Measurements from ENCODE around the gene CHST4. TPM values are rescaled to one million over a fixed set of nuclear protein-coding genes. Genes with fewer than 3 reads are reported as not detected.

Gene CHST4
- total RNA-seq, 1 experiment from 2014 or later, result 9.9 TPM

GRCh38 chr16:71547168-71547567, 20.9 kb downstream of the CHST4 start:
- Mint-ChIP-seq H3K27me3 (ENCODE audit: low read depth) (peaks cover 19% of the 10 kb centered on the region), H3K4me1 (peaks cover 2% of the 10 kb centered on the region; the same call in 1 of the 2 replicates), H3K9me3 (no peaks in the 10 kb centered on the region), H3K36me3 (no peaks in the 10 kb centered on the region), H3K27ac (no peak overlapping the region), H3K4me3 (no peak overlapping the region)
- TF ChIP-seq E2F5 (CRISPR knock-in tag; IDR thresholded peaks at IDR 0.05), result no peak
- no peak for TF ChIP-seq NR1H2 (CRISPR knock-in tag; IDR thresholded peaks at IDR 0.05)
- no peak for TF ChIP-seq NFE2L1 (CRISPR knock-in tag; IDR thresholded peaks at IDR 0.05)
- TF ChIP-seq FOXP1 (CRISPR knock-in tag; IDR thresholded peaks at IDR 0.05; ENCODE audit: borderline replicate concordance), result no peak
- TF ChIP-seq ARID4B (CRISPR knock-in tag; IDR thresholded peaks at IDR 0.05; ENCODE audit: borderline replicate concordance), result no peak
- TF ChIP-seq IRF1 (CRISPR knock-in tag; IDR thresholded peaks at IDR 0.05), result no peak
- no peak for TF ChIP-seq RELA (CRISPR knock-in tag; IDR thresholded peaks at IDR 0.05; ENCODE audit: borderline replicate concordance)
- TF ChIP-seq SMAD3 (CRISPR knock-in tag; IDR thresholded peaks at IDR 0.05; ENCODE audit: borderline replicate concordance), result no peak
- TF ChIP-seq MYBL2 (CRISPR knock-in tag; IDR thresholded peaks at IDR 0.05), result no peak
- CTCF ChIA-PET, result interaction anchor here (1.4 kb wide), 1 partner anchor 64 kb away, joined by 4 read pairs; no protein-coding TSS in a partner anchor
- ATAC-seq (no peak), DNase-seq (ENCODE audit: low spot score) (no peak)
- POLR2A ChIA-PET, result no interaction called here

- POLR2A ChIA-PET, result no interaction called here
- Mint-ChIP-seq H3K4me3 (no peak overlapping the region), H3K4me1 (no peaks in the 10 kb centered on the region), H3K27ac (no peak overlapping the region), H3K27me3 (ENCODE audit: low read depth) (peaks cover 53% of the 10 kb centered on the region), H3K9me3 (no peaks in the 10 kb centered on the region), H3K36me3 (no peaks in the 10 kb centered on the region)
- DNase-seq (ENCODE audit: low spot score), result no peak
- CTCF ChIA-PET, result interaction anchor here (0.9 to 1.7 kb wide), 7 partner anchors 10 to 58 kb away, joined by 3 to 11 read pairs (median 5); partner anchors contain the start of gene CHST4
- peak; percentile 51 for ATAC-seq
- TF ChIP-seq GABPB1 (CRISPR knock-in tag; IDR thresholded peaks at IDR 0.05), result no peak
- TF ChIP-seq ZMAT4 (CRISPR knock-in tag; IDR thresholded peaks at IDR 0.05), result no peak
- no peak for TF ChIP-seq SP1 (CRISPR knock-in tag; conservative IDR thresholded peaks at IDR 0.05)
- no peak for TF ChIP-seq ZNF396 (CRISPR knock-in tag; IDR thresholded peaks at IDR 0.05; ENCODE audit: borderline replicate concordance)
- no peak for TF ChIP-seq PREB (CRISPR knock-in tag; IDR thresholded peaks at IDR 0.05; ENCODE audit: borderline replicate concordance)
- no peak for TF ChIP-seq ZNF138 (CRISPR knock-in tag; conservative IDR thresholded peaks at IDR 0.05)
- TF ChIP-seq TCF7 (CRISPR knock-in tag; IDR thresholded peaks at IDR 0.05; ENCODE audit: low read depth), result no peak
- TF ChIP-seq NFE2L1 (CRISPR knock-in tag; IDR thresholded peaks at IDR 0.05), result no peak
- no peak for TF ChIP-seq ZNF219 (CRISPR knock-in tag; IDR thresholded peaks at IDR 0.05; ENCODE audit: borderline replicate concordance)
- no peak for TF ChIP-seq E2F1 (CRISPR knock-in tag; IDR thresholded peaks at IDR 0.05)
- no peak for TF ChIP-seq FOXJ3 (CRISPR knock-in tag; IDR thresholded peaks at IDR 0.05; ENCODE audit: borderline replicate concordance)
- TF ChIP-seq ZNF671 (CRISPR knock-in tag; IDR thresholded peaks at IDR 0.05), result no peak
- TF ChIP-seq RORB (CRISPR knock-in tag; IDR thresholded peaks at IDR 0.05), result no peak
- TF ChIP-seq USF1 (CRISPR knock-in tag; IDR thresholded peaks at IDR 0.05), result no peak
Observed at GRCh38 chr16:71552698-71553503, 26.7 kb downstream of the CHST4 start.

Data from WTC11 (cell line).